Measurements from ENCODE around the gene H2BW2.
"Not testable (repeated sequence)": the region's sequence is repeated elsewhere in the genome, so short reads cannot be mapped to it uniquely, and the experiment has no call there.

Gene H2BW2

GRCh38 chrX:104041003-104041402 lies 1.2 kb downstream of the H2BW2 start:
- Histone ChIP-seq H3K4me1 (ENCODE audit: insufficient read depth, insufficient read length) (no peaks in the 10 kb centered on the region), H3K4me3 (ENCODE audit: insufficient read length, low read depth) (no peak overlapping the region), H3K9me3 (ENCODE audit: insufficient read depth, low read length) (no peaks in the 10 kb centered on the region), H3K36me3 (ENCODE audit: insufficient read depth, insufficient read length, low read length) (no peaks in the 10 kb centered on the region), H3K9ac (ENCODE audit: insufficient read length, low read depth) (no peak overlapping the region), H3K27me3 (ENCODE audit: insufficient read depth, insufficient read length) (no peaks in the 10 kb centered on the region)
- TF ChIP-seq YY1 (IDR thresholded peaks at IDR 0.05; ENCODE audit: insufficient read depth, insufficient read length) (no peak), ZNF274 (IDR thresholded peaks at IDR 0.05; ENCODE audit: low read depth, low read length) (no peak), SUZ12 (IDR thresholded peaks at IDR 0.05; ENCODE audit: extremely low read depth, insufficient read depth, insufficient read length) (no peak)
- DNase-seq (ENCODE audit: low read depth, low spot score) = no peak

- H3K9me3 ChIP-seq (ENCODE audit: insufficient read depth, low read length) = no peaks in the 10 kb centered on the region
- TF ChIP-seq ZNF274 (IDR thresholded peaks at IDR 0.05; ENCODE audit: low read depth, low read length) (no peak), SUZ12 (IDR thresholded peaks at IDR 0.05; ENCODE audit: extremely low read depth, insufficient read depth, insufficient read length) (no peak)
- no peaks in the 10 kb centered on the region for H3K4me1 ChIP-seq (ENCODE audit: insufficient read depth, insufficient read length)
- H3K27me3 ChIP-seq (ENCODE audit: insufficient read depth, insufficient read length) = no peaks in the 10 kb centered on the region
- DNase-seq (ENCODE audit: low read depth, low spot score) = no peak
- no peak overlapping the region for H3K4me3 ChIP-seq (ENCODE audit: insufficient read length, low read depth)
- H3K36me3 ChIP-seq (ENCODE audit: insufficient read depth, insufficient read length, low read length) = no peaks in the 10 kb centered on the region
- no peak overlapping the region for H3K9ac ChIP-seq (ENCODE audit: insufficient read length, low read depth)
Observed at GRCh38 chrX:104045642-104046041, 5.9 kb downstream of the H2BW2 start.

GRCh38 chrX:104047171-104047570 lies 7.4 kb downstream of the H2BW2 start:
- Histone ChIP-seq H3K9me3 (ENCODE audit: insufficient read depth, low read length) (no peaks in the 10 kb centered on the region), H3K27me3 (ENCODE audit: insufficient read depth, insufficient read length) (no peaks in the 10 kb centered on the region), H3K4me3 (ENCODE audit: insufficient read length, low read depth) (no peak overlapping the region), H3K4me1 (ENCODE audit: insufficient read depth, insufficient read length) (no peaks in the 10 kb centered on the region), H3K9ac (ENCODE audit: insufficient read length, low read depth) (no peak overlapping the region), H3K36me3 (ENCODE audit: insufficient read depth, insufficient read length, low read length) (no peaks in the 10 kb centered on the region)
- DNase-seq (ENCODE audit: low read depth, low spot score) = no peak
- no peak for TF ChIP-seq YY1 (IDR thresholded peaks at IDR 0.05; ENCODE audit: insufficient read depth, insufficient read length)
- TF ChIP-seq SUZ12 (IDR thresholded peaks at IDR 0.05; ENCODE audit: extremely low read depth, insufficient read depth, insufficient read length) = no peak
- no peak for TF ChIP-seq ZNF274 (IDR thresholded peaks at IDR 0.05; ENCODE audit: low read depth, low read length)

GRCh38 chrX:104054956-104055355 lies 15.2 kb downstream of the H2BW2 start:
- H3K4me1 ChIP-seq (ENCODE audit: insufficient read depth, insufficient read length); H3K9me3 ChIP-seq (ENCODE audit: insufficient read depth, low read length); H3K27me3 ChIP-seq (ENCODE audit: insufficient read depth, insufficient read length); H3K36me3 ChIP-seq (ENCODE audit: insufficient read depth, insufficient read length, low read length); H3K4me3 ChIP-seq (ENCODE audit: insufficient read length, low read depth); H3K9ac ChIP-seq (ENCODE audit: insufficient read length, low read depth); DNase-seq (ENCODE audit: low read depth, low spot score): not testable (repeated sequence)

GRCh38 chrX:104062636-104063035 lies 22.9 kb downstream of the H2BW2 start:
- H3K27me3 ChIP-seq (ENCODE audit: insufficient read depth, insufficient read length); H3K36me3 ChIP-seq (ENCODE audit: insufficient read depth, insufficient read length, low read length): not testable (repeated sequence)

GRCh38 chrX:104075778-104076445 lies 36.2 kb downstream of the H2BW2 start, which contains the start of gene TMSB15C:
TSS of gene TMSB15C (minus strand) at chrX:104076236.
- DNase-seq (ENCODE audit: low read depth, low spot score); H3K36me3 ChIP-seq (ENCODE audit: insufficient read depth, insufficient read length, low read length); H3K9me3 ChIP-seq (ENCODE audit: insufficient read depth, low read length); H3K9ac ChIP-seq (ENCODE audit: insufficient read length, low read depth); H3K4me3 ChIP-seq (ENCODE audit: insufficient read length, low read depth); H3K27me3 ChIP-seq (ENCODE audit: insufficient read depth, insufficient read length); H3K4me1 ChIP-seq (ENCODE audit: insufficient read depth, insufficient read length): not testable (repeated sequence)

More at GRCh38 chrX:104062636-104063035, 22.9 kb downstream of the H2BW2 start:
- DNase-seq (ENCODE audit: low read depth, low spot score); H3K4me1 ChIP-seq (ENCODE audit: insufficient read depth, insufficient read length); H3K4me3 ChIP-seq (ENCODE audit: insufficient read length, low read depth); H3K9me3 ChIP-seq (ENCODE audit: insufficient read depth, low read length); H3K9ac ChIP-seq (ENCODE audit: insufficient read length, low read depth): not testable (repeated sequence)

- H3K4me3 ChIP-seq (ENCODE audit: insufficient read length, low read depth); H3K27me3 ChIP-seq (ENCODE audit: insufficient read depth, insufficient read length); H3K4me1 ChIP-seq (ENCODE audit: insufficient read depth, insufficient read length); DNase-seq (ENCODE audit: low read depth, low spot score); H3K36me3 ChIP-seq (ENCODE audit: insufficient read depth, insufficient read length, low read length); H3K9me3 ChIP-seq (ENCODE audit: insufficient read depth, low read length); H3K9ac ChIP-seq (ENCODE audit: insufficient read length, low read depth): not testable (repeated sequence)
Observed at GRCh38 chrX:104077854-104078253, 38.1 kb downstream of the H2BW2 start.

GRCh38 chrX:104084063-104084462 lies 44.3 kb downstream of the H2BW2 start:
- DNase-seq (ENCODE audit: low read depth, low spot score) = no peak
- no peaks in the 10 kb centered on the region for H3K4me1 ChIP-seq (ENCODE audit: insufficient read depth, insufficient read length)
- H3K9me3 ChIP-seq (ENCODE audit: insufficient read depth, low read length) = no peaks in the 10 kb centered on the region
- TF ChIP-seq SUZ12 (IDR thresholded peaks at IDR 0.05; ENCODE audit: extremely low read depth, insufficient read depth, insufficient read length) (no peak), YY1 (IDR thresholded peaks at IDR 0.05; ENCODE audit: insufficient read depth, insufficient read length) (no peak), ZNF274 (IDR thresholded peaks at IDR 0.05; ENCODE audit: low read depth, low read length) (no peak)
- no peak overlapping the region for H3K9ac ChIP-seq (ENCODE audit: insufficient read length, low read depth)
- no peaks in the 10 kb centered on the region for H3K36me3 ChIP-seq (ENCODE audit: insufficient read depth, insufficient read length, low read length)
- H3K4me3 ChIP-seq (ENCODE audit: insufficient read length, low read depth) = no peak overlapping the region
- no peaks in the 10 kb centered on the region for H3K27me3 ChIP-seq (ENCODE audit: insufficient read depth, insufficient read length)
